HepG2 (cell line): ENCODE measurements around the gene MYLK2. TPM values are rescaled to one million over a fixed set of nuclear protein-coding genes. Genes with fewer than 3 reads are reported as not detected.
A peak's percentile ranks its signal among the peaks of the same experiment; 100 is the strongest.

ENCODE experiments used
- ADNP ChIP-seq: sonication (generic); formaldehyde crosslinking; IDR thresholded peaks from 2 replicates; pipeline ENCODE4 v1.4.0; 2020; ENCODE audit warnings: missing genetic modification reagents
- DPF2 ChIP-seq: sonication (generic); formaldehyde crosslinking; IDR thresholded peaks from 2 replicates; pipeline ENCODE4 v1.4.0; 2020; ENCODE audit warnings: mild to moderate bottlenecking, low read depth, missing genetic modification reagents, borderline replicate concordance
- ERF ChIP-seq: IDR thresholded peaks from 2 replicates; pipeline ENCODE4 v1.6.1; 2018; ENCODE audit warnings: missing biosample characterization, missing genetic modification reagents
- EZH2 ChIP-seq: conservative IDR thresholded peaks from 2 replicates; pipeline ENCODE4 v1.6.1; 2012; ENCODE audit warnings: mild to moderate bottlenecking, low read depth, low read length, moderate library complexity
- FOSL1 ChIP-seq: sonication (generic); formaldehyde crosslinking; IDR thresholded peaks from 2 replicates; pipeline ENCODE4 v1.9.0; 2021; ENCODE audit warnings: missing genetic modification reagents, borderline replicate concordance
- FOXM1 ChIP-seq: sonication (generic); formaldehyde crosslinking; IDR thresholded peaks from 2 replicates; pipeline ENCODE4 v1.5.0; 2020; ENCODE audit warnings: missing genetic modification reagents
- FOXP1 ChIP-seq, 2 experiments: fragments of 450-650 bp in 1 of 2; IDR thresholded peaks; 2 replicates each; pipeline ENCODE4 v1.6.1; 2017 to 2018; ENCODE audit warnings: antibody characterized with exemption in 1 of 2
- HOXA5 ChIP-seq: sonication (generic); formaldehyde crosslinking; IDR thresholded peaks from 2 replicates; pipeline ENCODE4 v1.4.0; 2020; ENCODE audit warnings: missing genetic modification reagents
- MTA3 ChIP-seq: sonication (generic); formaldehyde crosslinking; IDR thresholded peaks from 2 replicates; pipeline ENCODE4 v1.4.0; 2020; ENCODE audit warnings: missing genetic modification reagents
- MTF2 ChIP-seq: sonication (generic); formaldehyde crosslinking; IDR thresholded peaks from 2 replicates; pipeline ENCODE4 v1.5.0; 2020; ENCODE audit warnings: missing genetic modification reagents, borderline replicate concordance
- NAIF1 ChIP-seq: sonication (generic); formaldehyde crosslinking; IDR thresholded peaks from 2 replicates; pipeline ENCODE4 v1.5.0; 2020; ENCODE audit warnings: mild to moderate bottlenecking, missing genetic modification reagents, borderline replicate concordance
- POLR2A ChIP-seq, 2 experiments: IDR thresholded peaks; 2 replicates each; pipeline ENCODE4 v1.6.1; 2011; ENCODE audit warnings: low read depth in 2 of 2, low read length in 2 of 2, mild to moderate bottlenecking in 1 of 2, moderate library complexity in 1 of 2; ENCODE audit not compliant: insufficient read depth in 1 of 2
- SALL2 ChIP-seq: sonication (generic); formaldehyde crosslinking; IDR thresholded peaks from 2 replicates; pipeline ENCODE4 v1.8.1; 2023; ENCODE audit warnings: mild to moderate bottlenecking, missing genetic modification reagents, inconsistent platforms
- SOX5 ChIP-seq: IDR thresholded peaks from 2 replicates; pipeline ENCODE4 v1.6.1; 2016; ENCODE audit warnings: borderline replicate concordance
- SP2 ChIP-seq: sonication (generic); formaldehyde crosslinking; IDR thresholded peaks from 2 replicates; pipeline ENCODE4 v1.5.1; 2020; ENCODE audit warnings: mild to moderate bottlenecking, missing genetic modification reagents
- ZNF232 ChIP-seq: sonication (generic); formaldehyde crosslinking; IDR thresholded peaks from 2 replicates; pipeline ENCODE4 v1.4.0; 2020; ENCODE audit warnings: missing genetic modification reagents, borderline replicate concordance
- ZNF563 ChIP-seq: sonication (generic); formaldehyde crosslinking; IDR thresholded peaks from 2 replicates; pipeline ENCODE4 v1.8.0; 2022; ENCODE audit warnings: mild to moderate bottlenecking, moderate library complexity, missing genetic modification reagents
- ZNF619 ChIP-seq: sonication (generic); formaldehyde crosslinking; IDR thresholded peaks from 2 replicates; pipeline ENCODE4 v1.4.0; 2020; ENCODE audit warnings: mild to moderate bottlenecking, missing genetic modification reagents
- ZNF776 ChIP-seq: sonication (generic); formaldehyde crosslinking; IDR thresholded peaks from 2 replicates; pipeline ENCODE4 v1.4.0; 2020; ENCODE audit warnings: mild to moderate bottlenecking, missing genetic modification reagents
- polyA plus RNA-seq, 8 experiments: library from polyadenylated mRNA; depleted of rRNA in 3 of 8; stranded (reverse) in 7 of 8; unstranded in 1 of 8; fragments of >200 nt; fragmentation: Illumina TruSeq in 4 of 8; extraction: Trizol in 4 of 8; gene quantifications; 2 replicates each; pipeline versions ENCODE4 v1.2.1 to v1.2.3, GENCODE V29; 2011 to 2016; ENCODE audit warnings: low read depth in 4 of 8, missing spikeins in 1 of 8, mixed read lengths in 1 of 8; ENCODE audit not compliant: insufficient read depth in 1 of 8
- total RNA-seq, 5 experiments: library from RNA; depleted of rRNA; stranded (reverse); fragments of >200 nt; fragmentation: Illumina TruSeq; extraction: Trizol; gene quantifications; 2 replicates each; pipeline ENCODE4 v1.2.3, GENCODE V29; 2016; ENCODE audit warnings: low read depth in 1 of 5
- TF ChIP-seq, protein P1 (sequence below): sonication (generic); formaldehyde crosslinking; IDR thresholded peaks from 2 replicates; pipeline ENCODE4 v1.5.1; 2020; ENCODE audit warnings: mild to moderate bottlenecking, missing genetic modification reagents, moderate library complexity
- TF ChIP-seq, protein P2 (sequence below): sonication (generic); formaldehyde crosslinking; IDR thresholded peaks from 2 replicates; pipeline ENCODE4 v1.8.0; 2022; ENCODE audit warnings: missing genetic modification reagents, mild to moderate bottlenecking, inconsistent platforms, borderline replicate concordance
- TF ChIP-seq, protein P3 (sequence below): sonication (generic); formaldehyde crosslinking; IDR thresholded peaks from 2 replicates; pipeline ENCODE4 v1.5.1; 2020; ENCODE audit warnings: mild to moderate bottlenecking, missing genetic modification reagents, borderline replicate concordance

Gene MYLK2
- total and polyA plus RNA-seq, 2 of the 13 experiments (the other 11 are each of a cell fraction or from before 2014, with no cell fraction given): 0.27 TPM; not detected in 1

DNA sequence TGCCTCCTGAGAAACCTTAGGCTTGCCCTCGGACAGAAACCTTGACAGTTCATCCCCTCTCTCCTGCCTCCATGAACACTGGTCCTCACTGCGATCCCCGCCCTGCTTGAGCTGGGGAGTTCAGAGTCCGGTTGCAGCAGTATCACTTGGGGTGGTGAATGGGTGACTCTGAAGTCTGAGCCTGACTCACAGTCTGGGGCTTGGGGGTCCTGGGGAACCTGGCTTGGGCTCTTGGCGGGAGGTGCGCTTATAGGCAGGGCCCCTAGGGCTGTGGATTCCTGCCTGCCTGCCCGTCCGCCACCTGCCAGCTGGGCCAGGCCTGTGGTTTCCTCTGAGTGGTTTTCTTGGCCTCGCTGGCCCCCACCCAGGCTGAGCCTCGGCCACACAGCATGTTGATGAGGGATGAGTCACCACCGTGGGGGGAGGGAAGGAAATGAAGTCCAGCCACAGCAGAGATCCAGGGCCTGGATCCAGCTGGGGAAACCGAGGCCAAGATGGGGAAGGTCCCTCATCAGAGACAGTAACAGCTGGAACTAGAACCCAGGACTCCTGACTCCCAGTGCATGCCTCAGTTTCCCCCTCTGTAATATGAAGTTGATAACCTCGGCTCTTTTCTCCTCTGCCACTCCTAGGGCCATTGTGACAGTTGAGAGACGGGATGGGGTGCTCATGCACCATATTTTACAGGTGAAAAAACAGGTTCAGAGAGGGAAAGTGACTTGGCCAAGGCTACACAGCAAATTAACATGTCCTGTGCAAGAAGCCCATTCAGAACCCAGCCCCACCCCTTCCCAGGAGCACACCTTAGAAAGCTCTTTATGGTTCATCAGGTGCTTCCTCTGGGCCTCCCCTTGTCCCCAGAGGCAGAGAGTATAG is 17.1 kb downstream of the MYLK2 start (continued):
- TF ChIP-seq, protein P1, sequence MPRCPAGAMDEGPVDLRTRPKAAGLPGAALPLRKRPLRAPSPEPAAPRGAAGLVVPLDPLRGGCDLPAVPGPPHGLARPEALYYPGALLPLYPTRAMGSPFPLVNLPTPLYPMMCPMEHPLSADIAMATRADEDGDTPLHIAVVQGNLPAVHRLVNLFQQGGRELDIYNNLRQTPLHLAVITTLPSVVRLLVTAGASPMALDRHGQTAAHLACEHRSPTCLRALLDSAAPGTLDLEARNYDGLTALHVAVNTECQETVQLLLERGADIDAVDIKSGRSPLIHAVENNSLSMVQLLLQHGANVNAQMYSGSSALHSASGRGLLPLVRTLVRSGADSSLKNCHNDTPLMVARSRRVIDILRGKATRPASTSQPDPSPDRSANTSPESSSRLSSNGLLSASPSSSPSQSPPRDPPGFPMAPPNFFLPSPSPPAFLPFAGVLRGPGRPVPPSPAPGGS (CRISPR knock-in tag): no peak
- TF ChIP-seq ZNF563: no peak
- TF ChIP-seq SP2 (CRISPR knock-in tag): no peak
- no peak; the same call in 1 of the 2 replicates for TF ChIP-seq SOX5 (CRISPR knock-in tag)
- peak; percentile 89; the same call in 1 of the 2 replicates for TF ChIP-seq FOSL1
- no peak for TF ChIP-seq ADNP (CRISPR knock-in tag)
- no peak for TF ChIP-seq EZH2
- no peak for TF ChIP-seq MTA3 (CRISPR knock-in tag)
- peak; percentile 45; the same call in 1 of the 2 replicates for TF ChIP-seq FOXM1 (CRISPR knock-in tag)
- TF ChIP-seq ZNF619 (CRISPR knock-in tag): peak; percentile 30; the same call in 1 of the 2 replicates
- no peak for TF ChIP-seq HOXA5 (CRISPR knock-in tag)
- peak; percentile 41; the same call in 1 of the 2 replicates for TF ChIP-seq ERF (CRISPR knock-in tag)
- TF ChIP-seq NAIF1 (CRISPR knock-in tag): no peak
- no peak; the same call in 1 of the 2 replicates for TF ChIP-seq ZNF776
- TF ChIP-seq SALL2 (CRISPR knock-in tag): no peak
- no peak for TF ChIP-seq FOXP1 (IDR thresholded peaks at IDR 0.05)
- TF ChIP-seq FOXP1 (CRISPR knock-in tag; IDR thresholded peaks at IDR 0.05): peak; percentile 30; the same call in 1 of the 2 replicates
- no peak for TF ChIP-seq POLR2A (IDR thresholded peaks at IDR 0.05; ENCODE audit: insufficient read depth in 1 of 2, low read depth in 2 of 2, low read length in 2 of 2)
- TF ChIP-seq, protein P2, sequence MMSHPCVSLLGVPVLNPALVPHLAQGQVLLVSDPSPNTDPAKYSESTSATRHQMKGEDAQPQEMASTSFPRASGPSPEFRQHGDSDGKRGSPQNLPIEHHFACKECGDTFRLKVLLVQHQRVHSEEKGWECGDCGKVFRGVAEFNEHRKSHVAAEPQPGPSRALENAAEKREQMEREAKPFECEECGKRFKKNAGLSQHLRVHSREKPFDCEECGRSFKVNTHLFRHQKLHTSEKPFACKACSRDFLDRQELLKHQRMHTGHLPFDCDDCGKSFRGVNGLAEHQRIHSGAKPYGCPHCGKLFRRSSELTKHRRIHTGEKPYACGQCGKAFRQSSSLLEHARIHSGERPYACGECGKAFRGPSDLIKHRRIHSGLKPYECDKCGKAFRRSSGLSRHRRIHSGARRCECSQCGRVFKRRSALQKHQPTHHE (CRISPR knock-in tag): no peak
- TF ChIP-seq, protein P3, sequence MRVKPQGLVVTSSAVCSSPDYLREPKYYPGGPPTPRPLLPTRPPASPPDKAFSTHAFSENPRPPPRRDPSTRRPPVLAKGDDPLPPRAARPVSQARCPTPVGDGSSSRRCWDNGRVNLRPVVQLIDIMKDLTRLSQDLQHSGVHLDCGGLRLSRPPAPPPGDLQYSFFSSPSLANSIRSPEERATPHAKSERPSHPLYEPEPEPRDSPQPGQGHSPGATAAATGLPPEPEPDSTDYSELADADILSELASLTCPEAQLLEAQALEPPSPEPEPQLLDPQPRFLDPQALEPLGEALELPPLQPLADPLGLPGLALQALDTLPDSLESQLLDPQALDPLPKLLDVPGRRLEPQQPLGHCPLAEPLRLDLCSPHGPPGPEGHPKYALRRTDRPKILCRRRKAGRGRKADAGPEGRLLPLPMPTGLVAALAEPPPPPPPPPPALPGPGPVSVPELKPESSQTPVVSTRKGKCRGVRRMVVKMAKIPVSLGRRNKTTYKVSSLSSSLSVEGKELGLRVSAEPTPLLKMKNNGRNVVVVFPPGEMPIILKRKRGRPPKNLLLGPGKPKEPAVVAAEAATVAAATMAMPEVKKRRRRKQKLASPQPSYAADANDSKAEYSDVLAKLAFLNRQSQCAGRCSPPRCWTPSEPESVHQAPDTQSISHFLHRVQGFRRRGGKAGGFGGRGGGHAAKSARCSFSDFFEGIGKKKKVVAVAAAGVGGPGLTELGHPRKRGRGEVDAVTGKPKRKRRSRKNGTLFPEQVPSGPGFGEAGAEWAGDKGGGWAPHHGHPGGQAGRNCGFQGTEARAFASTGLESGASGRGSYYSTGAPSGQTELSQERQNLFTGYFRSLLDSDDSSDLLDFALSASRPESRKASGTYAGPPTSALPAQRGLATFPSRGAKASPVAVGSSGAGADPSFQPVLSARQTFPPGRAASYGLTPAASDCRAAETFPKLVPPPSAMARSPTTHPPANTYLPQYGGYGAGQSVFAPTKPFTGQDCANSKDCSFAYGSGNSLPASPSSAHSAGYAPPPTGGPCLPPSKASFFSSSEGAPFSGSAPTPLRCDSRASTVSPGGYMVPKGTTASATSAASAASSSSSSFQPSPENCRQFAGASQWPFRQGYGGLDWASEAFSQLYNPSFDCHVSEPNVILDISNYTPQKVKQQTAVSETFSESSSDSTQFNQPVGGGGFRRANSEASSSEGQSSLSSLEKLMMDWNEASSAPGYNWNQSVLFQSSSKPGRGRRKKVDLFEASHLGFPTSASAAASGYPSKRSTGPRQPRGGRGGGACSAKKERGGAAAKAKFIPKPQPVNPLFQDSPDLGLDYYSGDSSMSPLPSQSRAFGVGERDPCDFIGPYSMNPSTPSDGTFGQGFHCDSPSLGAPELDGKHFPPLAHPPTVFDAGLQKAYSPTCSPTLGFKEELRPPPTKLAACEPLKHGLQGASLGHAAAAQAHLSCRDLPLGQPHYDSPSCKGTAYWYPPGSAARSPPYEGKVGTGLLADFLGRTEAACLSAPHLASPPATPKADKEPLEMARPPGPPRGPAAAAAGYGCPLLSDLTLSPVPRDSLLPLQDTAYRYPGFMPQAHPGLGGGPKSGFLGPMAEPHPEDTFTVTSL (CRISPR knock-in tag): 0 out of 2 replicates have a peak, but pooled peaks have one; percentile 18
- TF ChIP-seq DPF2 (CRISPR knock-in tag): peak; percentile 69
- no peak for TF ChIP-seq ZNF232 (CRISPR knock-in tag)
- no peak for TF ChIP-seq MTF2
